Measurements from ENCODE around the gene TRIO.

The TRIO gene

DNA sequence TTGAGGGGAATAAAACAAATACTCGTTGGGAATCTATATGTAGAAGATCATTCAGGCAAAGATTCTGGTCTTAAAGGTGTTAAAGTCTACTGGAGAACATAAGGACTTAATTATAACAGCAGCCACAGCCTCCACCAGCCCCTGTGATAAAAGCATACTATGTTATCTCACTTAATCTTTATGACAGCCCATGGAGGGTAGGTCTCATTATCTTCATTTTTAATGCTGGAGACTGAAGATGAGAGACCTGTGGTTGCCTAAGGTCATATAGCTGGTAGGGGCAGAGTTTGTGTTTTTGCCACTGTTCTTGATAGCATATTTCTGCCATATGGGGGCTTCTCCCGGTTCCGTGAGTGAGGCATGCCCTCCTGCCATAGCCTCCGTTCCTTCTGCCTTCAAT lies 88.7 kb downstream of the TRIO start:
- DNase-seq: no peak

DNA sequence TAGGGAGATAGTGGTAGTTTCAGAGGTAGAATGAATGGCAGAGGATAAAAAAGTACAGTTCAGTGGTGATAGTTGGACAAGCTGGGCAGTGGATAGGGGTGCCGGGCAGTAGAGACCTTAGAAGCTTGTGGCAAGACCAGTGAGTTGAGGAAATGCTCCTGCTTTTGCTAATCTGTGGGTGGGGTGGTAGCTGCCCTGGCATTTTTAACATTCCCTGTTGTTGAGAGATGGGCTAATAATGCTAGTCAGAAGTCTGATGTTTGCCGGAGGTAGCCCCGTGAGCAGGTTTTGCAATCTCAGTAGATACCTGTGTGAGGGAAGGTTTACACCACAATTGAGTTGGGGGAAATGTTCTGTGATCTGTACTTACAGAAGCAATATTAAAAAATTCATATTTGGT lies 91.1 kb downstream of the TRIO start:
- no peak for DNase-seq

DNA sequence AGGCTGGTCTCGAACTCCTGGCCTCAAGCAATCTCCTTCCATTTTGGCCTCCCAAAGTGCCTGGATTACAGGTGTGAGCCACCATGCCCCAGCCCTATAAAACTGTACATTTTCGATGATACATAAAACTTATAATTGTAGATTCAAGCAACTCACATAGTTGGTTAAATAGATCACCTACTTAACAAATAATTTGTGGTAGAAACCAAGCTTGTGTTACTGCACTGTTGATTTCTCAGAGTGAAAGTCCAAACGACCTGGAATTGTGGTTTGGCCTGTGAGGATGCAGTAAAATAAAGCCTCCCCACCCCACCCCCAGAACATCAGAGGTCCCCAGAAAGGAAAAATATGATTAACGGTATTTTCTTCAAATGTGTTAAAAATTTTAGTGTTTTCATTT lies 92.7 kb downstream of the TRIO start:
- no peak for DNase-seq

DNA sequence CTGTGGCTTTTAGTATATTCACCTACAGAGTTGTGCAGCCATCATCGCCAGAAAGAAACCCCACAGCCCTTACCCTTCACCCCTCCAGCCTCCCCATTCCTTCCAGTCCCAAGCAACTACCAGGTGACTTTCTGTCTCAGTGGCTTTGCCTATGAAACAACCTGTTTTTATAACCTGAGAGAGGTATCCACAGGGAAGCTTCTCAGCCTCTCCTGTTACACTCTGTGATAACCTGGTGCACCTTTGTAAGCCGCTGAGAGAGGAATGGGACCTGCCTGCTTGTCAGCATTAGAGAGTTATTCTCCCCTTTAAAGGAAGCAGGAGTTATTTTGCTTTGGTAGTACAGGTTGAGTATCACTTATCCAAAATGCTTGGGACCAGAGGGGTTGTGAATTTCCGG lies 93.6 kb downstream of the TRIO start:
- no peak for DNase-seq

DNA sequence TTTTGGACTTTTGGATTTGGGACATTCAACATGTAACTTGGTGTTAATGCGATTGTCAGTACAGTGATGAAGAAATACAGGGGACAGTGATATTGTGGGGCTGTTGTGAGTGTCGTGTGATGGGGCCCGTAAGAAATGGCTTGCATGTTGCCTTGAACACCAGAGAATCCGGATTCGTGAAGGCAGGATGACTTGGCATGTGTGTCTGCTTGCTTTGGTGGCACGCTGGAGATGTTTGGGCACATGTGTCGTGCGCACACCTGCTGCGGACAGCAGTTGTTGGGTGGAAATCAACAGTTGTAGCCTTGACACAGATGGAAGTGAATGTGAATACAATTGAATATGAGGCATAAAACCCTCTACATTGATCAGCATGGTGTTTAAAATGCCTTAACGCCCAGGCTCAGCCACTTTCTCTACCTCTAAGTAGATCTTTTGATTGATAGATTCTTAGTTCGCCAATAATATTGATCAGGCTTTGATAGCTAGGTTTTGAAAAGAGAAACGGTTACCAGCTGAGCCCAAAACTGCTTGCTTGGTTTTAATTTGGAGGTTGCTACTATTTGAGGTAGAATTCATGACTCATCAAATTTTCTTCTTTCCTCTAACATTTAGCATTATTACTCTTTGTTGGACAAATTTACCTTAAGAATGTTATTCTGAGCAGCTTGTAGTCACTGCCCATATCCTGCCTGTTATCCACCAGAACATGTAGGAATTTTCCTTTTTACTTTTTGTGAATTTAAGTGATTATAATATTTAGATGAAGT lies 94.4 kb downstream of the TRIO start:
- DNase-seq: no peak

DNA sequence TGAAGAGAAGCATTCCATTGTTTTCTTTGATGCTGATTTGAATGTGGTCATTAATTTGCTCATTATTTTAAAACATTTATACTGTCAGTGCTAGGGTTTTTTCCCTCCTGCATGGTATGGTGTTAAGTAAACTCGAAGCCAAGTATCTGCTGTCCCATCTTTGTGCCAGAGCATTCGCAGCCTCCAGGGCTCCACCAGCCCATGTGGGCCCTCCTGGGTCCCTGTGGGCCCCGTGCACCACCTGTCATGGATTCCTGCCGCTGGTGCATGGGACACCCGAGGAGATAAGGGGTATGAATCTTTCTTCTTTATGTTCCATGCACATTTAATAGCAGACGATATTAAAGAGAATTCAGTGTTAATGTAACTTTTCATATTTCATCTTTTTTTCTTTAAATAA lies 95.1 kb downstream of the TRIO start:
- no peak for DNase-seq

DNA sequence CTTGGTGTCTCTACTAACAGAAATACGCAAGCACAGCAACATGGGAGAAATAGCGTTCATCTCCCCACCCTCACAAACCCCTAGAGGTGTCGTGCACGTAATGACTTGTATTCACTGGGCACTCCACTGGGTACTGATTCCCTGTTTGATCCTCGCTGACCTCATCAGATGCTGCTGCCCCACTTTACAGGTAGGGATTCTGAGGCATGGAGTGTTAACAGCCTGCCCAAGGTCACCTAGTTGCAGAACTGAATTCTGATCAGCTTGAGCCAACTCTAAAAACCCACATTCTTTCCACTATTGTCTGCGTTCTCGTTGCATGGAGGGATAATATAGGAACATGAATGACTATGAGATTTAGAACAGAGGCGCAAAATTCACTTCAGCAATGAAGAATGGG lies 96.3 kb downstream of the TRIO start:
- DNase-seq: no peak

DNA sequence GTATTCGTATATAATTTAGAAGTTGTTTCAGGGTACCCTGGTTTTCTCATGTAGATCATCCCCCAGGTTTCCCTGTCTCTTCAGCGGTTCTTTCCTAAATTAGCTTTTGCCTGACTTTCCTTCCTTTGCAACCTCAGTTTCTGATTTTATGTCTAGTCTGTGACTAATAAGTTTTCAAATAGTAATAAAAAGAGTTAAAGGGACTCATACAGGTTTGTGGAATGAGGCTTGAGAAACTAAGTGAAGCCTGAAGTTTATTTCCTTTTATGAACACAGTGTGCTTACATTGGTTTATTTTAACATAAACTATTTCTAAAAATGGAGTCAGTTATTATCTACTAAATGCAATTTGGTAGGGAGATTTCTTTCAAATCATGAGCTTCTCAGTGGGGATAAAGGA lies 96.8 kb downstream of the TRIO start:
- no peak for DNase-seq

DNA sequence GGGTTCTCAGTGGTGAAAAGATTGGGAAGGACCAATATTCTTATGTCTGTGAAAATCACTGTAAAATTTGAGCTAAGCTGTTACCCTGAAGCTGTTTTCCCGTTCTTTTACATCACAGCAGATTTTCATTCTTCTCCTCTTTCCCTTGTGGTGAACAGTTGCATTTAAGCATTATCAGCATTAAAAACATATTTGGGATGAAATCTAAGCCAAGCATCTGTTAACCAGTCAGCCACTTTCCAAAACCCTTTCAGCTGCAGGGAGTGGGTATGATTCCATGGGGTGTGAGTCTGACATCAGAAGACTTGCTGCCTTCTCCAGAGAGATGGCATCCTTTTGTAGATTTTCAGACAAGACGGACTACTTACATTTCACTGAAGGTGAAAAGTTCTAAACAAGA lies 97.2 kb downstream of the TRIO start:
- DNase-seq: no peak

DNA sequence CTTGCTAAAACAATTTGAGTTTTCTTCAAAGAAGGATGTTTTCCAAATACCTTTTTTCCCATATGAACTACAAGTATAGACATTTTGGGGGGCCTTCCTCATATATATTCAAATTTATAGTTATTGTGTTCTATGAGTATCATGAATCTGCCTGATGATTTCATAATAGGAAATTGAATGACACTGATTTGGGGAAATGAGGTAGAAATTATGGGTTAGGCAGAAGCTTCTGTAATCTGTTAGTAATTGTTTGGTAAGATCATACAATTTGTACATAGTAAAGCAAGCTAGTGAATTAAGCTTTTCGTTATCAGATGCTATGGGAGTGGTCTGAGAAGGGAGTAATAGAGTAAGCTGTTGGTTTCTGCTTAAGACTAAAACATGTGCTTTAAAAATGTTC lies 98.0 kb downstream of the TRIO start:
- DNase-seq: no peak

DNA sequence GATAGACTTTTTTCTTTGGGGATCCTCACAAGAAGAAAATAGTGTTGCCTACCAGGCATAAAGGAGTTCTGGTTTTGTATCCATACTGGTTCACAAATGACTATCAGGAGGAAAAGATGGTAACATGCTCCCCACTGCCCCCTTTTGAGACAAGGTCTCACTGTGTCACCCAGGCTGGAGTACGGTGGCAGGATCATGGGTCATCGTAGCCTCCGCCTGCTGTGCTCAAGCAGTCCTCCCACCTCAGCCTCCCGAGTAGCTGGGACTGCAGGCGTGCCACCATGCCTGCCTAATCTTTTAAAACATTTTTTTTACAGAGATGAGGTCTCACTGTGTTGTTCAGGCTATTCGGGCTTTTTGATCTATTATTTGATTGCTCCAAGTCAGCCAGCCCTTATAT lies 99.3 kb downstream of the TRIO start:
- DNase-seq: no peak

DNA sequence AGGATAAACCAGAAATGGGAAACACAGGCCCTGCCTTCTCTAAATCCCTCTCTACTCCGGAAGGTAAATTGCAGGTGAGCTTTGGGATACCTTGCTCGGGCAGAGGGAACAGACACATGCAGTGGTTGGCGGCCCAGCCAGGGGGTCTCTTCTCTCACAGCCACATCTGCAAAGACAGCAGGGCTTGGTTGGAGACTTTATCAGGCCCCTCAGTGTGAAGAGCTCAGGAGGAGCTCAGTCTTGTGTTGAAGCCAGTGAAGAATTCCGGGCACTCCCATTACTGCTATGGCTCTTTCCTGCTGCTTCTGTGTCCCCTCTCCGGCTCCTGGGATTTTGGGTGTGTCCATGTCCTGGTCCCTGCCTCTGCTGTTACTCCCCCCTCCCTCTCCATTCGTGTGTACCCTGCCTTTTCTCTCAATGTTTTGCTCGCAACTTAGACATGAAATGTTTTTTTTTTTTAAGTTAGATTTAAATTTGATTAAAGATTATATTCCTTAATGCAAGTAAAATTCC lies 99.8 kb downstream of the TRIO start:
- no peak for DNase-seq

DNA sequence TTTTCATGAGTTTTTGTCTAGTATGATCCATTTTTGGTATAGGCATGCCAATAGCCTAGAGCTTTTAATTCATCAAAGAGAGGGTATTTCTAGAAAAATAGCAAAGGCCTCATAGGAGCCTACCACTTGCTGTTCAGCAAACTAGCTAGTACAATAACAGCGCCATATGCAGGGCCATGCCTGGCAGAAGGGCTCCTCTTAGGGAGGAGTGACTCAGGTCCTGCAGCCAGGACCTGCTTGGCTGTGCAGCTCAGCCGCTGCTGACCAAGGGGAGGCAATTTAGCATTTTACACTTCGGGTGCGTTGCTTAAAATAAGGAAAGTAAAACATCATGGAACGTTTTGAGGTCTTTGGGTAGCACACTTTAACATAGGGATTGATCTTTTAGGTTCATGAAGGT lies 100.6 kb downstream of the TRIO start:
- no peak for DNase-seq

DNA sequence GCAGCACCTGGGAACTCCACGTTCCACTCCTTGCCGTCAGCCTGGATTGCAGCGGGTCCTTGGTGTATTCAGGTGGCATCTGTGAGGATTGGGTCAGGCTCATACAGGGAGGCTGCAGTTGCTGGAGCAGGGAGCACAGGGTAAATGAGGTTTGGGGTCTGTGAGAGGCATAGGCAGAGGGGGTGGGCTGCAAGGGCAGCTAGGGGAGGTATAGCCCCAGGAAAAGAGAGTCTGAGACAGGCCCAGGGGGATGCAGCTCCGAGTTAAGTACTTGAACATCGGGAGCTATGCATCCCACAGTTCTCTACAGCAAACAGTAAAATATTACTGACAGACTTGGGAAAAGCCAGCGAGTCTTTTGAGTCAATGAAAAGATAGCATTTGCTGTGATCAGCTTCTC lies 101.6 kb downstream of the TRIO start:
- DNase-seq: no peak

DNA sequence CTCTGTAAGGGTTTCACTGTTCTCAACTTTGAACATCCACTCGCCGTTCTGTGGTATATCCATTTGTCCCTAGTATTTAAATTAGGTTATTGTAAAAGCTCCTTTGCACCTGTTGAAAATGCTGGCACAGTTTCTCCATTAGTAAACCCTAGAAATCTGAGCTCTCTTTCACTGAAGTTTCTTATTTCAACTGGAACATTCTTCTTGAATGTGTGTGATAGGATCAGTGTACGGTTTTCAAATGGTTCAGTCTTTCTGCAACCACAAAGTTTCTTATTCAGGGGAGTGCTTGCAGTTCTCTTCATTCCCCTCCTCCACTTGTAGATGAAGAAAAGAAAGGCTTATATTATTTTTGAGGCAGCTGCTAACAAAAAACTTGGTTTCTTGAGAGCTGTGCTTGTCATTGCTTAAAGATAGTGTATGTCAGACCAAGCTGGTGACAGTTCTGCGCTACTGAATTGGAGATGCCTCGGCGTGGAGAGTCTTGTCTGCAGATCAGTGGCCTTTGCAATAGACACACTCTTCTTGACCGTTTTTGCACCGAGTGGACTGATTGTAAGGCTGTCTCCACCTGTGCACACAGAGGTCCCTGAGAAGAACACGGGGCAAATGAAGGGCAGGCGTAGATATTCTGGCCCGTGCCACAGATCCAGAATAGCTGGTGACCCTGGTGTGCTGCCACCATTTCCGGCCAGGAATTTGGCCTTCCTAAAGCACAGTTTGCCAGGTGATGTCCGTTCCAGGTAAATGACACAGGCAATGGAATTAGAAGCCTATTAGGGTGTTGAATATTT lies 102.2 kb downstream of the TRIO start:
- DNase-seq: no peak

DNA sequence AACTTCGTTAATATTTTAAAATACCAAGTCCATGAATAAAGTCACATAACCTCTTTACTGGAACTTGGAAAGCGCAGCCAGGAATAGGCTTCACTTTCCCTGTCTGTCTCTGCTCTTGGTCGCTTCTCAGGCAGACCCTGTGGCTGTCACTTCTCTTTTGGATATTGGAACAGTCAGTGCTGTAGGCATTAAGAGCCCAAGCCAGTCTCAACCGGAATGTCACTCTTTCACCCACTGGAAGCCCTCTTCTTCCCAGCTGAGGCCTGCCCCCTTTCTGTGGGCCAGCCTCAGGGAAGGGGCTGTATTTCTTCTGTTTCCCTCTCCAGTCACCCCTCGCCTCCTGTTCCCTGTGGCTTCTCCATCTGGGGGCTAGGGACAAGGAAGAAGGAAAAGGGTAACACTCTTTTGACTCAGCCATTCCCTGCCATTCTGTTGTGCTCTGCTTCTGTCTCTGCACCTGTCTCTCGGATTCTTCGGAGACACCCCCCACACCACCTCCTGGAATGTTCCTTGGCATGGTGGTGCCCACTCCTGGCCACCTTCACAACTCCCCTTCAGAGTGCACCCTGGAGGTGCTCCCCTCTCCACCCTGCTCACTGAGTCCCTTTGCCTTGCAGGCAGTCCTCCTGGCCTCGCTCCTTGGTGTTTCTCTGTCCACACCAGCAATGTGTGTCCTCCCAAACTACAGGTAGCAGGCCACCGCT lies 103.4 kb downstream of the TRIO start:
- DNase-seq: no peak

DNA sequence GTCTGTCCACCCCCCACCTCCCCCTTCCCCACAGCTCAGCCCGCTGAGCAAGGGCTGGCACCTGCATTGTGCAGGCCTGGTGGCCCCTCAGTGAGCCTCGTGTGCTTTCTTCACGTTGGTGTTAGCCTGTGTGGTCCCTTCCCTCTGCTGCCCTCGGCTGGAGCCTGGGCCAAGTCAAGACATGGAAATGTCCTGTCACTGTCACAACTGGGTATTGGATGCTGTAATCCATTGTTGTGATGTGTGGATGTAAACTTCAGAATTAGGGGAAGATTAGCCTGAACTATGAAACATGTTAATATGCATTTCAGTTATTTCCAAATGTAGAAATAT lies 103.9 kb downstream of the TRIO start:
- no peak for DNase-seq

DNA sequence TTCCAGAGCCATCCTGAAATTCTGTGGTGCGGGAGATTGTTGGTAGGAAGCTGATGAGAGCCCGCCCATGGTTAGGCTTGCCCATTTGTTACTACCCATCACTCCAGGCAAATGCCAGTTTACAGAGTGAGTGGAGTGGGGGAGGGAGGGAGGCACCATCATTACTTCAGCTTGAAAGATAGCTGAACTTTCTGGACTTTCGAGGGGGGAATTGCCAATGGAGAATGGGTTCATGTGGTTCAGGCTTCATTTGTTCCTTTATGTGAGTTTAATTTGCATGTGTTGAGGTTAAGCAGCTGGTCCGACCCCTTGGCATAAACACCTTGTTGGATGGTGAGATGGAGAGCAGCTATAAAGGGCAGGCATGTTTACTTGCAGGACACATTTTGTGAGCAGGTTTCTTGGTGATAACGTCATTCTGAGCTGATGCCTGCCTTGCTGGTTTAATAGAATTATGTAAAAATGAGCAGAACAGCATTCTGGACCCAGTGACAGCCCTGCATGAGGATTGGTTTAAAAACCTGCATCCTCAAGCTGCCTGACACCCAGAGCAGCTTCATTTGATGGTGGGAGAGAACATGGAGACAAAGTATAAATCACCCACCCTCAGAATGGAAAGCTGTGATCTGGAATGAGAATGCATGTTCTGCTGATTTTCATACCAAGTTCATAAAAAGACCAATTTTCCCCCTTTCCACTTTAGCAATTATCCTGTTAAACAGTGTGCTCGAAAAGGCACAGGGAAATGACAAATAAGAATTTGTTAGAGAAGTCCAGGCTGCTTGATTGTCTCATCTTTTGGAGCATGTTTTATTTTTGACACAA lies 106.3 kb downstream of the TRIO start:
- no peak for DNase-seq

DNA sequence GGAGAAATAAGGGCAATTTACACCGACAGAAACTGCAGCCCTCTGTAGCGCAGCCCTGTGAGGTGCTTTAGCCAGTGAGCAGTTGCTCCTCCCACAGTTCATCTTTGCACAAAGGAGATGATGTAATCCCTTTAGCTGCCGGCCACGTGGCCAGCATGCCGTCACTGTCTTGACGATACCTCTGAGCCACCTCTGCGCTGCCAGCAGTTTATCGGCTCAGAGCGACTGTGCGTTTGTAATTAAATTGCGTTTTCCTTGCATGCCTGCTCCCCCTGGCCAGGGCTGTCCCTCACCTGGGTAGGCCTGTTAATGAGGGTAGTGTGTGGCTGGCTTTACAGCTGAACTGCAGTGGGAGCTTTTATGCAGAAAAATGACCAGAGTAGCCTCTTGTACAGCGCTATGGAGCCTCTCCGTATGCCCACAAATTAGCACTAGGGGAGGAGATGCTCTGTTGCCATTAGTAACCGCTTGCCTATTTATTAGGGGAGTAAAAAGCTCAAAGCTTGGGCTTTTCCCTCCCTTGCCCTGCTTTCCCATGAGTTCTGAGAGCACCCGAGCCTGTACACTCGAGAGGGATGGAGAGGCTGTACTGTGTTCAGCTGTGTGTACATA lies 107.0 kb downstream of the TRIO start:
- no peak for DNase-seq

DNA sequence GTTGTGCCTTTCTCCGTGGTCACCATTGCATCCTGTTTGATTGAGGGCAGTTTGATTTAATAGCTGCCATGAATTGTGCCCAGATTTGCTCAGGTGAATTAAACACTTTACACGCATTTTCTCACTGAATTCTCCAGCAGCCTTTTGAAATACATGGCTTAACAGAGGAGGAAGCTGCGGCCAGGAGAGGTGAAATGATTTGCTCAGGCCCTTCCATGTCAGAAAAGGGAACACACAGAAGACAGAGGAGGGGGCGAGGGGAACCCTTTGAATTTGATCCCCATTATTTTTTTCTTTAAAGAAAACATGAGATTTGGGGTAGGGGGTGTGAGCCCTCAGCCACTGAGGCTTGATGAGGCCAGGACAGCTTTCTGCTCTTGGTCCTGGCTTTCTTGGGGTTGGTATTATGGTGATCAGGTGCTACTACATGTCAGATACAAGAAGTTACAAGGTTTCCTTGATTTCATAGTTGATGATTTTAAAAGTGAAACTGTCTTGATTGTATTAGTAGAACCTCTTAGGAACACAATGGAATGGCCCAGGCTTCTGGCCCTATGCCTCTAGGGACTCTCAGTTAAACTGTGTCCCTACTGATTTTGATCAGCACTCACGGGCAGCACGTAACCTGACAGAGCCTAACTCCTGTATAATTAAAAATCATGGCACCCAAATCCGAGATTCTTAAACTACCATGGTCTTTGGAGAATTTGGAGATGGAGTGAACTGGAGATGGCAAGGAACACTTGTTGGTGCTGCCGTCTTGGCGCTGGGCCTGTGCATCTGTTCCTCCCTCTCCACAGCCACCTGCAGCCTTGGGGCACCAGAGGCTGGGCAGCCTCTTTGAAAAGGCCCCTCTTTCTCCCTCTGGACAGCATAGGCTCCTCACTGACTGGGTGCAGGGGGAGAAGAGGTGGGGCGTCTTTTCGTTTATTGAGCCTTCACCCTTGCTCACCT lies 107.9 kb downstream of the TRIO start:
- DNase-seq: no peak

DNA sequence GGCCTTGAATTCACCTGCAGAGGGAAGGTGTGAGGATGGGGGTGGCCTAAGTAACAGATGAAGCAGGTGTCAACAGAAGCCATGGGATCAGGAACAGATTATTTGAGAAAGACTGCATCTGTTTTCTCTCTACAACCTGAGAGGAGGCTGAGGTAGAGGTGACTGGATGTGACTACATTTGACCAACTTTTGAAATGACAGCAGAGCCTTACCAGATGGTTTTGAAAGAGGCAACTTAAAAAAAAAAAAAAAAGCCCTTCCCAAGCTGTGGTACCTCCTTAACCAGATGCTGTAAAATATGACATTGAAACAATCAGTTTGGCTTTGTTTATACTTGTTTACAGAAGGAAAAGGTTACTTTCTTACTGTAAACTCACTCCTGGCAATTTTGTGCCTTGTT lies 108.6 kb downstream of the TRIO start:
- no peak for DNase-seq
